T-helper 2 cell (primary cell): Measurements from ENCODE around the gene GPANK1.

Source experiments
- DNase-seq, 5 experiments: peaks; one replicate each; pipeline versions ENCODE4 v3.0.0 to v3.0.0-alpha.2; 2012 to 2022

Gene GPANK1

GRCh38 chr6:31661262-31662123, 3.3 kb downstream of the GPANK1 start:
- DNase-seq = no peak

- peak; percentile 46 to 84 (median 66) for DNase-seq
Observed at GRCh38 chr6:31660381-31661261, 4.2 kb downstream of the GPANK1 start, which contains the start of gene C6orf47. TSS of gene C6orf47 (minus strand) at chr6:31660778. CDS start at chr6:31659947, 831 bp downstream.

GRCh38 chr6:31659649-31660380, 5.0 kb downstream of the GPANK1 start:
- DNase-seq = peak in 1 of 5 experiments; percentile 61

GRCh38 chr6:31658983-31659648, 5.7 kb downstream of the GPANK1 start:
- no peak for DNase-seq

GRCh38 chr6:31658158-31658688, 6.6 kb downstream of the GPANK1 start:
- no peak for DNase-seq

- peak in 1 of 5 experiments; percentile 65 for DNase-seq
Observed at GRCh38 chr6:31657406-31658157, 7.2 kb downstream of the GPANK1 start.

- no peak for DNase-seq
Observed at GRCh38 chr6:31655349-31656237, 9.2 kb downstream of the GPANK1 start, which contains the start of gene APOM. TSS of gene APOM (plus strand) at chr6:31655894. CDS start at chr6:31655967, 73 bp downstream.

GRCh38 chr6:31654574-31655348, 10.0 kb downstream of the GPANK1 start:
- DNase-seq = no peak

- DNase-seq = peak in 4 of 5 experiments; percentile 54 to 89 (median 76)
Observed at GRCh38 chr6:31652925-31653724, 11.7 kb downstream of the GPANK1 start.

GRCh38 chr6:31651602-31652191, 13.1 kb downstream of the GPANK1 start:
- peak in 1 of 5 experiments; percentile 83 for DNase-seq

GRCh38 chr6:31645325-31645724, 19.5 kb downstream of the GPANK1 start:
- no peak for DNase-seq

- no peak for DNase-seq
Observed at GRCh38 chr6:31643818-31644454, 20.9 kb downstream of the GPANK1 start.

GRCh38 chr6:31642798-31643570, 21.8 kb downstream of the GPANK1 start:
- no peak for DNase-seq

GRCh38 chr6:31641370-31641769, 23.4 kb downstream of the GPANK1 start:
- DNase-seq = no peak

- no peak for DNase-seq
Observed at GRCh38 chr6:31640612-31641011, 24.2 kb downstream of the GPANK1 start.

- no peak for DNase-seq
Observed at GRCh38 chr6:31639449-31639861, 25.3 kb downstream of the GPANK1 start.
